Amniotic epithelial cell (primary cell): ENCODE measurements around the gene ZFP14.
"Not testable (repeated sequence)": the region's sequence is repeated elsewhere in the genome, so short reads cannot be mapped to it uniquely, and the experiment has no call there.

Experiments
- DNase-seq: peaks from one replicate; pipeline ENCODE4 v3.0.0-alpha.2; 2010; ENCODE audit warnings: low read depth

Gene ZFP14

GRCh38 chr19:36330216-36330615 lies 48.8 kb downstream of the ZFP14 start:
- DNase-seq: no peak

- not testable (repeated sequence) for DNase-seq
These were observed 49.5 kb downstream of the ZFP14 start for GRCh38 chr19:36329534-36329933.

- DNase-seq: not testable (repeated sequence)
These were observed 52.4 kb downstream of the ZFP14 start for GRCh38 chr19:36326649-36327048.

- not testable (repeated sequence) for DNase-seq
These were observed 63.8 kb downstream of the ZFP14 start for GRCh38 chr19:36315164-36315563.

- not testable (repeated sequence) for DNase-seq
These were observed 64.9 kb downstream of the ZFP14 start for GRCh38 chr19:36314053-36314452.

GRCh38 chr19:36311098-36311760 lies 67.8 kb downstream of the ZFP14 start:
- not testable (repeated sequence) for DNase-seq

GRCh38 chr19:36310416-36310990 lies 68.5 kb downstream of the ZFP14 start:
- not testable (repeated sequence) for DNase-seq

- not testable (repeated sequence) for DNase-seq
These were observed 69.2 kb downstream of the ZFP14 start for GRCh38 chr19:36309759-36310158.

GRCh38 chr19:36309309-36309708 lies 69.7 kb downstream of the ZFP14 start:
- DNase-seq: not testable (repeated sequence)

- not testable (repeated sequence) for DNase-seq
These were observed 86.7 kb downstream of the ZFP14 start for GRCh38 chr19:36292317-36292716.
